ENCODE results near the gene FRAS1.

GRCh38 chr4:78571804-78572203, 514.7 kb downstream of the FRAS1 start:
- no peak for TF ChIP-seq TAF1 (IDR thresholded peaks at IDR 0.05; ENCODE audit: borderline replicate concordance, insufficient read depth, low read length)
- TF ChIP-seq SIN3A (IDR thresholded peaks at IDR 0.05; ENCODE audit: borderline replicate concordance, insufficient read depth, low read length) = no peak
- TF ChIP-seq POLR2AphosphoS5 (IDR thresholded peaks at IDR 0.05; ENCODE audit: low read depth, low read length) = no peak
- no peak for TF ChIP-seq REST (IDR thresholded peaks at IDR 0.05; ENCODE audit: insufficient read depth in 1 of 2, low read depth in 2 of 2, low read length in 2 of 2)

Data from PFSK-1 (cell line).